Urothelium cell line (cell line): ENCODE data around the gene ITCH.

Experiments
- DNase-seq: peaks from one replicate; pipeline ENCODE4 v3.0.0; 2011; ENCODE audit warnings: low spot score, mixed read lengths
- FAIRE-seq: peaks from 2 replicates; lab custom pipeline; 2011; peaks lifted over from hg19 to GRCh38; lab: Jason Lieb, UNC

ITCH gene

GRCh38 chr20:34525709-34526416, 162.8 kb downstream of the ITCH start:
- FAIRE-seq (peak; percentile 90), DNase-seq (peak; percentile 97)

GRCh38 chr20:34526466-34526865, 163.4 kb downstream of the ITCH start:
- no peak for FAIRE-seq
- DNase-seq, result no peak

- DNase-seq, result no peak
- no peak for FAIRE-seq
These were observed 163.9 kb downstream of the ITCH start for GRCh38 chr20:34527016-34527415.

- FAIRE-seq (no peak), DNase-seq (no peak)
These were observed 165.8 kb downstream of the ITCH start for GRCh38 chr20:34528921-34529297.

- no peak for FAIRE-seq
- DNase-seq, result no peak
These were observed 166.7 kb downstream of the ITCH start for GRCh38 chr20:34529742-34530141.

- FAIRE-seq (no peak), DNase-seq (no peak)
These were observed 167.3 kb downstream of the ITCH start for GRCh38 chr20:34530342-34530741.

GRCh38 chr20:34531608-34532265, 168.7 kb downstream of the ITCH start:
- FAIRE-seq (peak; percentile 5), DNase-seq (no peak)

- FAIRE-seq, result no peak
These were observed 169.2 kb downstream of the ITCH start for GRCh38 chr20:34532320-34532719.

GRCh38 chr20:34532756-34533155, 169.7 kb downstream of the ITCH start:
- no peak for FAIRE-seq
- DNase-seq, result no peak

More at GRCh38 chr20:34532320-34532719, 169.2 kb downstream of the ITCH start:
- no peak for DNase-seq

- no peak for DNase-seq
- FAIRE-seq, result no peak
These were observed 171.5 kb downstream of the ITCH start for GRCh38 chr20:34534391-34535165.

- DNase-seq, result no peak
- FAIRE-seq, result no peak
These were observed 172.3 kb downstream of the ITCH start for GRCh38 chr20:34535301-34535840.

GRCh38 chr20:34535857-34536256, 172.8 kb downstream of the ITCH start:
- DNase-seq (no peak), FAIRE-seq (no peak)

GRCh38 chr20:34536798-34537394, 173.8 kb downstream of the ITCH start:
- no peak for FAIRE-seq
- no peak for DNase-seq

- no peak for DNase-seq
- no peak for FAIRE-seq
These were observed 174.6 kb downstream of the ITCH start for GRCh38 chr20:34537651-34538050.

GRCh38 chr20:34538671-34539123, 175.6 kb downstream of the ITCH start:
- FAIRE-seq (no peak), DNase-seq (peak; percentile 66)

GRCh38 chr20:34539756-34540155, 176.7 kb downstream of the ITCH start:
- FAIRE-seq (no peak), DNase-seq (no peak)

GRCh38 chr20:34540596-34541263, 177.7 kb downstream of the ITCH start:
- FAIRE-seq (no peak), DNase-seq (no peak)

GRCh38 chr20:34541264-34541901, 178.3 kb downstream of the ITCH start:
- no peak for DNase-seq
- FAIRE-seq, result no peak

- no peak for DNase-seq
- no peak for FAIRE-seq
These were observed 178.8 kb downstream of the ITCH start for GRCh38 chr20:34541917-34542316.

- FAIRE-seq, result no peak
- no peak for DNase-seq
These were observed 179.4 kb downstream of the ITCH start for GRCh38 chr20:34542439-34542838.
